DND-41 (cell line): ENCODE results near the gene HES6.
A peak's percentile ranks its signal among the peaks of the same experiment; 100 is the strongest.

Experiments used
- ATAC-seq: fragments of 200-7000 bp; cut with Tn5 transposase; 3 replicates; pipeline ENCODE4 v1.9.1; 2021; ENCODE audit warnings: low read depth; ENCODE audit not compliant: insufficient read depth
- DNase-seq: peaks from one replicate; pipeline ENCODE4 v3.0.0-alpha.2; 2020
- H2AFZ ChIP-seq: 2 replicates; pipeline ENCODE4 v1.6.0; 2012; ENCODE audit warnings: low read depth, low read length
- H3K27ac ChIP-seq: 2 replicates; pipeline ENCODE4 v1.5.1; 2012; ENCODE audit warnings: low read length, inconsistent platforms
- H3K27me3 ChIP-seq: fragments of 200-600 bp; sonication (generic); 2 replicates; pipeline ENCODE4 v1.6.0; 2012; ENCODE audit warnings: low read length, mild to moderate bottlenecking, inconsistent platforms; ENCODE audit not compliant: insufficient read depth, poor library complexity
- H3K36me3 ChIP-seq: 2 replicates; pipeline ENCODE4 v1.5.1; 2012; ENCODE audit warnings: low read length, inconsistent platforms; ENCODE audit not compliant: insufficient read depth
- H3K4me1 ChIP-seq: 2 replicates; pipeline ENCODE4 v1.5.1; 2012; ENCODE audit warnings: mild to moderate bottlenecking, low read length; ENCODE audit not compliant: insufficient read depth
- H3K4me2 ChIP-seq: 2 replicates; pipeline ENCODE4 v1.6.0; 2012; ENCODE audit warnings: mild to moderate bottlenecking, moderate library complexity, low read length, inconsistent platforms; ENCODE audit not compliant: insufficient read depth
- H3K4me3 ChIP-seq, 2 experiments: fragments of 200-600 bp in 1 of 2; shearing (Covaris generic) in 1 of 2; 2 replicates each; pipeline ENCODE4 v1.5.1; 2012 to 2016; ENCODE audit warnings: inconsistent platforms in 2 of 2, low read length in 2 of 2, mild to moderate bottlenecking in 2 of 2, low read depth in 1 of 2, moderate library complexity in 1 of 2
- H3K79me2 ChIP-seq: 2 replicates; pipeline ENCODE4 v1.6.0; 2012; ENCODE audit warnings: low read length, inconsistent platforms; ENCODE audit not compliant: insufficient read depth
- H3K9ac ChIP-seq: 2 replicates; pipeline ENCODE4 v1.6.0; 2012; ENCODE audit warnings: low read depth, mild to moderate bottlenecking, inconsistent platforms, low read length, moderate library complexity
- H3K9me3 ChIP-seq: 2 replicates; pipeline ENCODE4 v1.5.1; 2012; ENCODE audit warnings: low read length, moderate library complexity, mild to moderate bottlenecking, inconsistent platforms; ENCODE audit not compliant: insufficient read depth, severe bottlenecking
- H4K20me1 ChIP-seq: 2 replicates; pipeline ENCODE4 v1.6.0; 2012; ENCODE audit warnings: low read length; ENCODE audit not compliant: insufficient read depth
- EZH2 ChIP-seq: IDR thresholded peaks from 3 replicates; pipeline ENCODE4 v1.6.1; 2012; ENCODE audit warnings: borderline replicate concordance, low read depth, mild to moderate bottlenecking, moderate library complexity, low read length, inconsistent platforms; ENCODE audit not compliant: severe bottlenecking
- TF ChIP-seq, protein P1 (sequence below): IDR thresholded peaks from 2 replicates; pipeline ENCODE4 v1.5.1; 2012; ENCODE audit warnings: borderline replicate concordance, low read length, moderate library complexity, mild to moderate bottlenecking; ENCODE audit not compliant: poor library complexity, severe bottlenecking; ENCODE audit errors: extremely low read depth

Gene HES6

DNA sequence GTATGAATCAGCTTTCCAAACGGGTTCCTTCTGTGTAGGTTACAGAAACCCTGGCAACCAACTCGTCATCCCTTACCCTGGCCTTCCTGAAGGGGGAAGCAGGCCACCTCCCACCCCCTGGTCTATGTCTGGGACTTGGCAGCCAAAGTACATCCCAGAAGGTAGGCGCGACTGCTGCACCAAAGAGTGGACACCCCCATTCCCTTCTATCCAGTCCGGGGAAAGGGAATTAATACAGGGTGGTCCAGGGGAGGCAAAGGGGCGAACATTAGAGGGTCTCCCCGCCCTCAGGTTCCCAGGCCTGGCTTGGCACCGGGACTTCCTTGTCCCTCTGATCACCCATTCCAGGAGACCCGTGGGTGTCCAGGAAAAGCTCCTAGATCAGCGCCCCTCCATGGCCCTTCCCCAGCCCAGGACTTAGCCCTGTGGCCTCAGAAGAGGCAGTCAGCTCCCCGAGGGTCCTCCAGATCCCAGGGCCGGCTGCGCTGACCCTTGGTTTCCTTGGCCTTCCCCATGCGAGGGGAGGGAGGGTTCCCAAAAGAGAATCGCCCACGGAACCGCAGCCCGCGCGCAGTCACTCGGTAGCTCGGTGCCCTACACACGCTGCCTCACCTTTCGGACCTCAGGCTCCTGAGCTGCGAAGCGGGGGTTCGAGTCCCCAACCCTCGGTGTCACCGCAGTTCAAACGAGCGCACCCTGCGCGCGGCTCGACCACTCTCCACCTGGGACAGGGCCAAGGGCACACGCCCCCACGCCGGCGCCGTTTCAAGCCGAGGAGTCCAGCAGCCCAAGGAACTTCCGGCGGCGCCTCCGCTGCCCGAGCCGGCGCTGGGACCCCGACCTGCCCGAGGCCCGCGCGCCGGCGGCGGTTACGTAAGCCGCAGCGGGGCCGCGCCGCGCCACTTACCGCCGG is 48.2 kb upstream of the HES6 start, which contains the start of gene PER2:
TSS of gene PER2 (minus strand) at position 874 of the 913 bp plus-strand sequence. CDS start 10,674 bp downstream, outside the sequence.
- peaks cover 47% of the 10 kb centered on the region; the same call in 1 of the 2 replicates for H4K20me1 ChIP-seq
- peaks cover 42% of the 10 kb centered on the region for H3K4me1 ChIP-seq
- peak within 1 kb of the TSS; percentile 90 for H2AFZ ChIP-seq

DNA sequence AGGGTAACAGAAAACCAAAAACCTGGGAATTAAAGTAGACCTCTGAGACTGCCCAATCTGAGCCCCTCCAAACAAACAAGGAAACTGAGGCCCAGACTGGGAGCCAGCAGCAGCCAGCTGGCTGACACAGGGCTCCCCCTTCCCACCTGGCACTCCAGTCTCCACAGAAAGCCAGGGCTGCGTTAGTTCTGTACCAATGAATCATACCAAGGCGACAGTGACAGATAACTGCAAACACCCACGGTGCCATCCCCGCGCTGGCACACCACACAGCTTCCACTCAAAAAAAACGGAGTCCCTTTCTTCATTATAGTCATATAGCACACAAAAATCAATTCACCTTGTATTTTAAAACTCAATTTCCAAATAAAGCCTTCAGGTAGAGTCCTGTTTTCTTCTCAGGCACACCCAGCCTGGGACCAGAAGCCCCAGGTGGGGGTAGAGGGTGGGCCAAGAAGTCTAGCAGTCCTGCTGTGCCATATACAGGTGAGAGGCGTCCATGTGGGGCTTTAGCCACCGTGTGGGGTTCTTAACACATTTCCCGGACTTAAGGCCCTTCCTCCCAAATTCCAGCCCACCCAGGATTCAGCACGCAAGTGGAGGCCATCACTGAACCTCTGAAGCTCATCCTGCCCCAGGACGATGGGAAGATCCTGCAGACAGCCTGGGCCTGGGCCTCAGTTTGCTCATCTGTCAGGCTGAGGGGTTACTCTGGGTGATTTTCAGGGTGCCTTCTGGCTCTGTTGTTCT is 47.3 kb upstream of the HES6 start:
- ATAC-seq = no peak
- no peak overlapping the region for H2AFZ ChIP-seq
- H3K4me3 ChIP-seq = peak overlapping the region; percentile 61 to 98; a peak in 3 of 4 replicates

More for the DNA sequence above, 48.2 kb upstream of the HES6 start, which contains the start of gene PER2:
- ATAC-seq (no peak; the same call in 2 of the 3 replicates), DNase-seq (peak; percentile 32)
- Histone ChIP-seq H3K27me3 (no peaks in the 10 kb centered on the region), H3K4me3 (peak within 1 kb of the TSS; percentile 61 to 98), H3K27ac (peak within 1 kb of the TSS; percentile 83), H3K4me2 (peak within 1 kb of the TSS; percentile 94), H3K9ac (peak within 1 kb of the TSS; percentile 91), H3K36me3 (no peaks in the 10 kb centered on the region; the same call in 1 of the 2 replicates), H3K79me2 (peaks cover 51% of the 10 kb centered on the region), H3K9me3 (no peaks in the 10 kb centered on the region)
- TF ChIP-seq, protein P1, sequence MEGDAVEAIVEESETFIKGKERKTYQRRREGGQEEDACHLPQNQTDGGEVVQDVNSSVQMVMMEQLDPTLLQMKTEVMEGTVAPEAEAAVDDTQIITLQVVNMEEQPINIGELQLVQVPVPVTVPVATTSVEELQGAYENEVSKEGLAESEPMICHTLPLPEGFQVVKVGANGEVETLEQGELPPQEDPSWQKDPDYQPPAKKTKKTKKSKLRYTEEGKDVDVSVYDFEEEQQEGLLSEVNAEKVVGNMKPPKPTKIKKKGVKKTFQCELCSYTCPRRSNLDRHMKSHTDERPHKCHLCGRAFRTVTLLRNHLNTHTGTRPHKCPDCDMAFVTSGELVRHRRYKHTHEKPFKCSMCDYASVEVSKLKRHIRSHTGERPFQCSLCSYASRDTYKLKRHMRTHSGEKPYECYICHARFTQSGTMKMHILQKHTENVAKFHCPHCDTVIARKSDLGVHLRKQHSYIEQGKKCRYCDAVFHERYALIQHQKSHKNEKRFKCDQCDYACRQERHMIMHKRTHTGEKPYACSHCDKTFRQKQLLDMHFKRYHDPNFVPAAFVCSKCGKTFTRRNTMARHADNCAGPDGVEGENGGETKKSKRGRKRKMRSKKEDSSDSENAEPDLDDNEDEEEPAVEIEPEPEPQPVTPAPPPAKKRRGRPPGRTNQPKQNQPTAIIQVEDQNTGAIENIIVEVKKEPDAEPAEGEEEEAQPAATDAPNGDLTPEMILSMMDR = peak; percentile 23
- TF ChIP-seq EZH2 = no peak

DNA sequence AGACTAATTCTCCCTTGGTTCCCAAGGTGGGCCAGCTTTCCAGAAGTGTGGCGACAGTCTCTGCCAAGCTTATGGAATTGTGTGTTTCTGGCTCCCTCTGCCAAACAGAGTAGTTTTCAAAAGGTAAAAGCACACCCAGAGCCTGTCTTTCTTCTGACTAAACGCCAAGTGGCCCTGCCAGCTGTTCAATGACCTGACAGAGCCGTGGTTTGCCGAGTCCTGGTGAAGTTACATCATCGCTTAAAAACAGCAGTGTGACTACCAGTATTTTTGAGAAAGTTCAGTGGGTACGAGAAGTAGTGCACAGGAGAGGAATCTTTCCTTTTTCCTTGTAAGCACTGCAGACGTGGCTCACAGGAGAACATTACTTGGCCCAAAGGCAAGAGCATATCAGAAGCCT is 46.7 kb upstream of the HES6 start:
- Histone ChIP-seq H3K27ac (no peak overlapping the region), H3K9ac (no peak overlapping the region), H2AFZ (no peak overlapping the region), H3K4me1 (peaks cover 42% of the 10 kb centered on the region), H3K9me3 (no peaks in the 10 kb centered on the region), H3K79me2 (peaks cover 65% of the 10 kb centered on the region), H3K36me3 (no peaks in the 10 kb centered on the region; the same call in 1 of the 2 replicates), H3K27me3 (no peaks in the 10 kb centered on the region), H4K20me1 (peaks cover 60% of the 10 kb centered on the region; the same call in 1 of the 2 replicates), H3K4me3 (no peak overlapping the region), H3K4me2 (peak overlapping the region; percentile 94)
- no peak for TF ChIP-seq EZH2
- TF ChIP-seq, protein P1 = no peak
- DNase-seq (no peak), ATAC-seq (no peak)

More for the DNA sequence above, 47.3 kb upstream of the HES6 start:
- TF ChIP-seq EZH2 = no peak
- TF ChIP-seq, protein P1 = no peak
- H3K79me2 ChIP-seq = peaks cover 59% of the 10 kb centered on the region
- H3K27me3 ChIP-seq = no peaks in the 10 kb centered on the region
- peaks cover 55% of the 10 kb centered on the region; the same call in 1 of the 2 replicates for H4K20me1 ChIP-seq
- H3K9me3 ChIP-seq = no peaks in the 10 kb centered on the region
- H3K4me1 ChIP-seq = peaks cover 42% of the 10 kb centered on the region
- no peak overlapping the region; the same call in 1 of the 2 replicates for H3K27ac ChIP-seq
- DNase-seq = no peak
- H3K9ac ChIP-seq = peak overlapping the region; percentile 91
- no peaks in the 10 kb centered on the region; the same call in 1 of the 2 replicates for H3K36me3 ChIP-seq
- peak overlapping the region; percentile 94 for H3K4me2 ChIP-seq
